Panc1 (cell line): Measurements from ENCODE around the gene ECT2. TPM values are rescaled to one million over a fixed set of nuclear protein-coding genes. Genes with fewer than 3 reads are reported as not detected.
A peak's percentile ranks its signal among the peaks of the same experiment; 100 is the strongest.

Experiments
- ATAC-seq: fragments of 200-7000 bp; cut with Tn5 transposase; 2 replicates; pipeline ENCODE4 v1.9.1; 2020; ENCODE audit warnings: mild to moderate bottlenecking, moderate library complexity
- BruUV-seq: library from RNA; stranded (reverse); fragments of 400-500 nt; replicated peaks from 2 replicates; lab custom pipeline; 2021; lab: Mats Ljungman, UMichigan
- CTCF ChIA-PET: fragments of 300-600 bp; sonication (Branson Sonifier 250); formaldehyde crosslinking; loops from one replicate; lab custom pipeline; 2022; ENCODE audit warnings: antibody characterized with exemption; lab: Charles Lee
- POLR2A ChIA-PET: fragments of 300-600 bp; sonication (Branson Sonifier 250); formaldehyde crosslinking; loops from one replicate; lab custom pipeline; 2022; ENCODE audit warnings: antibody characterized with exemption; lab: Charles Lee
- DNase-seq: peaks from one replicate; pipeline ENCODE4 v3.0.0-alpha.2; 2010; ENCODE audit warnings: low read depth, low spot score
- H3K27ac ChIP-seq: 2 replicates; pipeline ENCODE4 v1.5.1; 2011; ENCODE audit warnings: mild to moderate bottlenecking, low read length, inconsistent platforms
- H3K27me3 ChIP-seq: fragments of 200-500 bp; sonication (Bioruptor generic); 2 replicates; pipeline ENCODE4 v1.6.0; 2014; ENCODE audit warnings: low read length, inconsistent platforms; ENCODE audit not compliant: control insufficient read depth, insufficient read depth
- H3K36me3 ChIP-seq: fragments of 200-500 bp; sonication (Bioruptor generic); 2 replicates; pipeline ENCODE4 v1.5.1; 2014; ENCODE audit warnings: inconsistent platforms, mild to moderate bottlenecking, low read length, moderate library complexity; ENCODE audit not compliant: control insufficient read depth, insufficient read depth
- H3K4me1 ChIP-seq: 2 replicates; pipeline ENCODE4 v1.5.1; 2011; ENCODE audit warnings: inconsistent platforms, mild to moderate bottlenecking, low read length, moderate library complexity; ENCODE audit not compliant: control insufficient read depth, insufficient read depth
- H3K4me3 ChIP-seq, 2 experiments: 2 replicates each; pipeline ENCODE4 v1.5.1; 2011 to 2012; ENCODE audit warnings: low read depth in 2 of 2, low read length in 2 of 2, mild to moderate bottlenecking in 2 of 2, inconsistent platforms in 1 of 2, moderate library complexity in 1 of 2
- H3K9me3 ChIP-seq: fragments of 200-500 bp; sonication (Bioruptor generic); 2 replicates; pipeline ENCODE4 v1.5.1; 2014; ENCODE audit warnings: low read depth, mild to moderate bottlenecking, inconsistent platforms, low read length, moderate library complexity; ENCODE audit not compliant: control insufficient read depth, insufficient read depth
- CTCF ChIP-seq: fragments of 450-650 bp; IDR thresholded peaks from 2 replicates; pipeline ENCODE4 v1.5.1; 2017; ENCODE audit warnings: mild to moderate bottlenecking
- POLR2AphosphoS5 ChIP-seq: IDR thresholded peaks from 2 replicates; pipeline ENCODE4 v1.6.1; 2012; ENCODE audit warnings: mild to moderate bottlenecking, low read depth, low read length, moderate library complexity
- REST ChIP-seq, 2 experiments: IDR thresholded peaks; 2 replicates each; pipeline ENCODE4 v1.6.1; 2011 to 2012; ENCODE audit warnings: low read depth in 2 of 2, control low read depth in 1 of 2, low read length in 1 of 2, mild to moderate bottlenecking in 1 of 2, moderate library complexity in 1 of 2; ENCODE audit not compliant: insufficient read depth in 1 of 2
- SIN3A ChIP-seq: IDR thresholded peaks from 2 replicates; pipeline ENCODE4 v1.6.1; 2012; ENCODE audit warnings: low read depth, mild to moderate bottlenecking, low read length, moderate library complexity, borderline replicate concordance; ENCODE audit not compliant: insufficient read depth
- TCF7L2 ChIP-seq: IDR thresholded peaks from 2 replicates; pipeline ENCODE4 v1.6.1; 2011; ENCODE audit warnings: mild to moderate bottlenecking, low read depth, low read length, inconsistent platforms
- in situ Hi-C: cut with HindIII; loops from 2 replicates; pipeline ENCODE4 v1.10.0; 2016; ENCODE audit warnings: low sequenced_read_pairs, low pct_unique_long_range_greater_than_20kb
- intact Hi-C: fragments of 100-400 bp; cut with micrococcal nuclease; formaldehyde crosslinking; loops from one replicate; pipeline ENCODE4 v1.10.0; 2022; ENCODE audit not compliant: unreplicated experiment
- total RNA-seq: library from RNA; stranded (reverse); gene quantifications from one replicate; pipeline ENCODE4 v1.2.1, GENCODE V29; 2021; ENCODE audit not compliant: unreplicated experiment

ECT2 gene
- total RNA-seq, 1 experiment from 2014 or later = 102 TPM

GRCh38 chr3:172751175-172751704, 714 bp downstream of the ECT2 start:
- TF ChIP-seq REST (IDR thresholded peaks at IDR 0.05; ENCODE audit: insufficient read depth in 1 of 2, low read depth in 2 of 2, low read length in 1 of 2) = no peak
- H3K27ac ChIP-seq = peak overlapping the region; percentile 99
- in situ Hi-C loops (no loop called here), intact Hi-C loops (no loop called here)
- BruUV-seq = TSS peak; percentile 86
- H3K36me3 ChIP-seq = peaks cover 26% of the 10 kb centered on the region
- H3K9me3 ChIP-seq = no peaks in the 10 kb centered on the region
- H3K4me3 ChIP-seq = peak overlapping the region; percentile 90 to 96
- ChIA-PET CTCF (interaction anchor here (0.7 to 1.4 kb wide), 4 partner anchors 40 to 419 kb away, joined by 3 to 9 read pairs (median 6); partner anchors contain the start of gene NCEH1), POLR2A (interaction anchor here (1.0 kb wide), 2 partner anchors 21 to 92 kb away, joined by 4 to 5 read pairs; no protein-coding TSS in a partner anchor)
- H3K27me3 ChIP-seq = no peaks in the 10 kb centered on the region
- H3K4me1 ChIP-seq = peaks cover 41% of the 10 kb centered on the region
- DNase-seq (no peak), ATAC-seq (peak; percentile 23)

GRCh38 chr3:172752651-172753050, 2.1 kb downstream of the ECT2 start:
- peaks cover 36% of the 10 kb centered on the region for H3K36me3 ChIP-seq
- no peak for ATAC-seq
- peak overlapping the region; percentile 90 to 96; a peak in 3 of 4 replicates for H3K4me3 ChIP-seq
- no peaks in the 10 kb centered on the region for H3K9me3 ChIP-seq
- no peak for DNase-seq
- H3K4me1 ChIP-seq = peaks cover 41% of the 10 kb centered on the region
- in situ Hi-C loops (no loop called here), intact Hi-C loops (no loop called here)
- POLR2A ChIA-PET = interaction anchor here (0.6 to 1.0 kb wide), 2 partner anchors 40 to 285 kb away, joined by 3 to 15 read pairs; no protein-coding TSS in a partner anchor
- peak overlapping the region; percentile 99 for H3K27ac ChIP-seq
- BruUV-seq = no TSS peak
- CTCF ChIA-PET = no interaction called here
- no peaks in the 10 kb centered on the region for H3K27me3 ChIP-seq
- TF ChIP-seq CTCF = no peak
- TF ChIP-seq TCF7L2 = no peak
- no peak for TF ChIP-seq REST (IDR thresholded peaks at IDR 0.05; ENCODE audit: insufficient read depth in 1 of 2, low read depth in 2 of 2, low read length in 1 of 2)
- no peak for TF ChIP-seq POLR2AphosphoS5
- TF ChIP-seq SIN3A = no peak
